Measurements from ENCODE around the gene NSFL1C.
"Not testable (repeated sequence)": the region's sequence is repeated elsewhere in the genome, so short reads cannot be mapped to it uniquely, and the experiment has no call there.

Gene NSFL1C

DNA sequence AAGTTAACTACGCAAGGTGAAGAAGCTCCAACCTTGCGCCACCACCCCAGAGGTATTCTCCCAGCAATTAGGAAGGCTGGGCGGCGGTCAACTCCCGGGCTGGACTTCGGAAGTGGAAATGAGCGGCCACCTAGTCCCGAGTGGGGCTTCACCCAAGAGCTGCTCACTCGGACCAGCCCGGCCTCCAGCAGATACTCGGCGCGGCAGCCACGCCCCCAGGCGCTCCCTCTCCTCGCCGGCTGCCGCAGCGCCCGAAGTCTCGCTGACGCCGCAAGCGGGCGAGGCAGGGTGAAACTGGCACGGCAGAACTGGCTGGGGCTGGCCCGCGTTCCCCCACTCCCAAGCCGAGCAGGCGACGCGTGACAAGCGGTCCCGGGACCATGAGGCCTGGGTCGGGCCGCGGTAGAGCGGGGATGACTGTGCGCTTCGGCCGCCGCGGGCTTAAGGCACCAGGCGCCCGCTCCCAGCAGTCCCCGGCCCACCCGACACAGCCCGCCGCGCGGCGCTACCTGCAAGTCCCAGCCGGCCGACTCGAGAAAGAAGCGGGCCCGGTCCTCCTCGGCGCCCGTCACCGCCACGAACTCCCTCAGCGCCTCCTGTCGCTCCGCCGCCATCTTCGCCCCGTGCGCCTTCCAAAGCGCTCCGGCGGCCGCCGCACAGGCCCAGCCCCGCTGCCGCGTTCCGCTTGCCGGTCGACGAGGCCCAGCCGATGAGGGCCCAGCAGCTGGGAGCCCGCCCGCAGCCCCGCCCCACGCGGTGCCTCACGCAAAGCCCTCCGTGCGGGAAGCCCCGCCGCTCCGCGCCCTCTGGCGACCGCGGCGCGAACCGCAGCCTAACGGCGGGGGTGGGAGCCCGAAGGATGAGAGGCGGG is at the start of gene NSFL1C:
NSFL1C (minus strand) TSS at position 639 of the 871 bp plus-strand sequence; CDS start at position 614, 25 bp downstream.
- peak in 1 of 2 experiments; percentile 73 for DNase-seq

GRCh38 chr20:1513801-1514200 is 47.2 kb upstream of the NSFL1C start:
- DNase-seq: no peak

DNA sequence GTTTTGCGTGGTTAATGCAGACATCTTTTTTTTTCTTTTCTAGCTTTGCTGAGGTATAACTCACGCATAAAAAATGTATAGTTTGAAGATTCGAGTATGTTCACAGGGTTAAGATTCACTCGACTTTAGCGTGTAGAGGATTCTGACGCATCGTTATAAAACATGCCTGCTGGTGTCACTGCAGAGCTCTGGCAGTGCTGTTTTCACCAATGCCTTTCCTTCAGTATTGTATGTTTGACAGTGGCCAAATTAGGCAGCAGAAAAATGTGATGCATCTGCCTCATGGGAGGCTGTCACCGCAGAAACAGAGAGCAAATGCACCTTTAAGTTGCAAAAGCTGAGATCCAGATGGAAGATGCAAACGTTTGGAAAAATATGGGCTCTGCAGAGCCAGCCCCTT is 42.6 kb upstream of the NSFL1C start:
- no peak for DNase-seq

GRCh38 chr20:1508574-1508973 is 41.9 kb upstream of the NSFL1C start:
- no peak for DNase-seq

GRCh38 chr20:1507276-1507675 is 40.6 kb upstream of the NSFL1C start:
- no peak for DNase-seq

GRCh38 chr20:1505871-1506270 is 39.2 kb upstream of the NSFL1C start:
- DNase-seq: no peak

- no peak for DNase-seq
These were observed 38.7 kb upstream of the NSFL1C start for GRCh38 chr20:1505361-1505760.

DNA sequence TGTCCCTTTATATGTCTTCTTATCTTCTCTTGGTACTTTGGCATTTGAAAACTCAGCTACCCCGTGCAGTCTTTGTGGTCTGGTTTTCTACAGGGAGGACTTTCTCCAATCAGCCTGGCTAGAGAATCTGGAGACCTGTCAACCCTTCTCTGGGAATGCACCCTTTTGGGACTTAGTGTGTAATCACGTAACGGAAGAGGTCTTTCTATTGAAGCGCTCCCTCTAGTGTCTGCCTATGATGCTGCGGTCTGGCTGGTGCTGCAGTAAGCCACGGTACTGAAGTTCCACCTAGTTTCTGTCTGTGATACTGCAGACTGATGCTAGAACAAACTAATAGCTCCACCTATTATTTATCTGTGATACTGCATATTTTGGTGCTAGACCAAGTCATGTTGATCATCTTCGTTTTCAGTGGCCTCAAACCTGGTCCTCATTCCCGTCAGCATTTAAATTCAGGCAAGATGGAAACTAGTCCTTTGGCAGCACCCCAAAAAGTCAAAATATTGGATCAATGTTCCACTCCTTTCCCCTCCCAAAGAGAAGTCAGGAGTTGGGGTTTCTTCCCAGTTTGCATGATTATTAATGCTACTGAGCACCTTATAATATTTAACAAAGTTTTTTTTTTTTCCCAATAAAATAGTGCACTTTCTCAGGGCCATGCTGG is 37.0 kb upstream of the NSFL1C start:
- DNase-seq: no peak

DNA sequence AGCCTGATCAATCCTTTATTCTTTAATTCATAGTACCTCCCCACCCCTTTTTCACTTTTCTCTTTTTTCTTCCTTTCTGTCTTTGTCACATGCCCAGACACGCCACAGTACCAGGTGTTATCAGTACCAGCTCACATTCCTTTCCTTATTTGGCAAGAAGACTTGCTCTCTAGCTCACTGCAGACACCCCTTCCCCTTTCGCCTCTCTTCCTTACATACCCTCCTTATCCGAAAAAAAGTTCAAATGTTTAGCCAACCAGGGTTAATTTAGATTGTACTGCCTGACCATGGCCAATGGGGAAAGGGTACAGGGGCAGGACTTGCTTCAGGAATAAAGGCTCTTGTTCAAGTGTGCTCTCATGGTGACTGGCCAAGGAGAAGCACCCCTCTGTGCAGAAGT is 33.8 kb upstream of the NSFL1C start:
- DNase-seq: no peak

- DNase-seq: no peak
These were observed 33.1 kb upstream of the NSFL1C start for GRCh38 chr20:1499528-1500420.

- DNase-seq: not testable (repeated sequence)
These were observed 30.7 kb upstream of the NSFL1C start for GRCh38 chr20:1497371-1497770.

DNA sequence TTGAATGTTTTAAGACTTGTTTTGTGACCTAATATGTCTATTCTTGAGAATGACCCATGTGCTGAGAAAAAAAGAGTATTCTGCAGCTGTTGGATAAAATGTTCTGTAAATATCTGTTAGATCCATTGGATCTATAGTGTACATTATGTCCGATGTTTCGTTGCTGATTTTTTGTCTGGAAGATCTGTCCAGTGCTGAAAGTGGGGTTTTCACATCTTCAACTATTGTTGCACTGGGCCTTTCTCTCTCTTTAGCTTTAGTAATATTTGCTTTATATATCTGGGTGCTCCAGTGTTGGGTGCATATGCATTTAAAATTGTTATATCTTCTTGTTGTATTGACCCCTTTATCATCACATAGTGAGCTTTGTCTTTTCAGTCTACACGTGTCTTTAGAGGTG is 30.3 kb upstream of the NSFL1C start:
- no peak for DNase-seq

DNA sequence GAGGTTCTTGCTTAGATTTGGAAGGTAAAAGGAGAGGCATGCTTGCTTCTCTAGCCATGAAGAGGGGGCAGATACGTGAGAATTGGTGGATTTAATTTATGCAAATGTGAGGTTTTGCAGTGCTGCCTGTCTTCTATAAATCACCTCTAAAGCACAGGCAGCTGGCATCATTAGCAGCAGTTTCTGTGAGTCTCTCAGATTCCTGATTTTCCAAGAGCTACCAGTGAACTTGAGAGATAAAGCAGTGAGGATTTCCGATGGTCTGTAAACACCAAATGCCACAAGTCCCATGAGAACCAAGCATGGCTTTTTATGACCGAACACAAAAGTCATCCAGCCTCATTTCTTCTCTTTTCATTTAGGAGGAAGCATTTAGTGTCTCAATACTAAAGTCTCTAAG is 27.8 kb upstream of the NSFL1C start:
- no peak for DNase-seq

- no peak for DNase-seq
These were observed 26.9 kb upstream of the NSFL1C start for GRCh38 chr20:1493536-1493935.

- DNase-seq: no peak
These were observed 25.4 kb upstream of the NSFL1C start for GRCh38 chr20:1491860-1492642.

- no peak for DNase-seq
These were observed 24.7 kb upstream of the NSFL1C start, which contains the start of gene SIRPB2 for GRCh38 chr20:1491281-1491840. TSS of gene SIRPB2 (minus strand) at chr20:1491420. CDS start at chr20:1491359, 61 bp downstream.

- no peak for DNase-seq
These were observed 24.1 kb upstream of the NSFL1C start for GRCh38 chr20:1490643-1491195.

DNA sequence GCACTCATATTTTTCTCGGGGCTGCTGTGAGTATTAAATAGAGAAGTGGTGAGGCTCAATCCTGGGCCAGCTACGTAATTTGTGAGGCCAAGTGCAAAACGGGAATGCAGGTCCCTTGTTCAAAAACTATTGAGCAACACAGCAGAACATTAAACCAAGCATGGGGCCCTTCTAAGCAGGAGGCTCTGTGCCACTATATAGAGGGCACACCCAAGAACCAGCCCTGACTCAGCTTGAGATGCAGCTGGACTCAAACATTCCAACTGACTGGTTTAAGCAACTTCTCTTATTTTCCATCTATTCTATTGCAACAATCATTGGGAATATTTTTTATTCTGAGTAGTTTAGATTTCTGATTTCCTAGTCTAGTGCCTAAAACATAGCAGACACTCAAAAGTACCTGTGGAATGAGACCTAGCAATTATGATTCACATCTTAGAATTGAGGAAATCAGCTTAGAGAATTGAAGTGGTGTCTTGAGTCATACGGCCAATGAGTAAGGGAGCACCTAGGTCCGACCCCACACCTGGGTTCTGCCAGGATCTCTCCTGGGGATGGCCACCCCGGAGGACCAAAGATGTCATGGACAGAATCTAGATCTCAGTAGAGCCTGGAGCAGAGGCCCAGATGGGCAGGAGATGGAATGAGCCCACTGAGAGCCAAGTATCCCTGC is 23.3 kb upstream of the NSFL1C start:
- DNase-seq: no peak

DNA sequence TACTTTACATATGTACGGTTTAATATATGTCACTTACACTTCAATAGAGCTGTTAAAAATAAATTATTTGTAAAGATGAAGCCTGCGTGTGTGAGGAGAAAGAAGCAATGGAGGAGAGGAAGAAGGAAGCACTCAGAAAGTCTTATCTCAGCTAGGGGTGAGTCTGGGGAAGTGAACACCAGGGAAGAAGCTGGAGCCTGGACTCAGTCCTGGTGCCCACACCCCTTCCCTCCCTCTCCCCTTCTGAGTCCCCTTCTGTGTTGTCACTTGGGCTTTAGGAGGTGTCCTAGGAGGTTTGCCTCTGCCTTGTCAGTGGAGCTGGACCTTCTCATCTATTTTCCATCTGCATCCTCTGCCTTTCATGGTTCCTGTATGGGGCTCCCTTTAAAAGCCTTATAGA is 22.7 kb upstream of the NSFL1C start:
- DNase-seq: no peak

- no peak for DNase-seq
These were observed 19.9 kb upstream of the NSFL1C start for GRCh38 chr20:1486566-1486965.
